Right lobe of liver (tissue), 4 donors: ENCODE data around the gene GTF2H4.

Source experiments
- POLR2A ChIP-seq: fragments of 450-650 bp; IDR thresholded peaks from one replicate; pipeline ENCODE4 v1.6.1; 2017; ENCODE audit warnings: antibody characterized with exemption, mild to moderate bottlenecking
- TF ChIP-seq, protein P1 (sequence below), 4 donors: fragments of 200-600 bp in 3 of 4; fragments of 450-650 bp in 1 of 4; IDR thresholded peaks; one replicate each; pipeline versions ENCODE4 v1.5.1 to v1.8.0; 2016 to 2022; ENCODE audit warnings: antibody characterized with exemption in 4 of 4, mild to moderate bottlenecking in 2 of 4
- donor health status: DM: no; HTN: no; CAD: no.
- donor health status: DM: no; HTN: no; CAD: no.
- donor health status: DM: no; HTN: yes; CAD: no.

DNA sequence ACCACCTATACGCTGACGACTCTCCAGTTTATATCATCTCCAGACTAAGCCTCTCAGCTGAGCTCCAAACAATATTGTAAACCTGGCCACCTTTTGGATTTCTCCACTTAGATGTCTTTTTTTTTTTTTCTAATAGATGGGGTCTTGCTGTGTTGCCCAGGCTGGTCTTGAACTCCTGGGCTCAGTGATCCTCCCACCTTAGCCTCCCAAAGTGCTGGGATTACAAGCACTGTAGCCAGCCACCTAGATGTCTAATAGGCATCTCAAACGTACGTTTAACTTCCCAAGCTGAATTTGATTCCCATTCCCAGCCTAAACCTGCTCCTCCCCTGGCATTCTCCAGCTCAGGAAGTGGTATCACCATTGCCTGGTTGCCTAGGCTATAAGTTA is 18.5 kb upstream of the GTF2H4 start:
- TF ChIP-seq, protein P1, sequence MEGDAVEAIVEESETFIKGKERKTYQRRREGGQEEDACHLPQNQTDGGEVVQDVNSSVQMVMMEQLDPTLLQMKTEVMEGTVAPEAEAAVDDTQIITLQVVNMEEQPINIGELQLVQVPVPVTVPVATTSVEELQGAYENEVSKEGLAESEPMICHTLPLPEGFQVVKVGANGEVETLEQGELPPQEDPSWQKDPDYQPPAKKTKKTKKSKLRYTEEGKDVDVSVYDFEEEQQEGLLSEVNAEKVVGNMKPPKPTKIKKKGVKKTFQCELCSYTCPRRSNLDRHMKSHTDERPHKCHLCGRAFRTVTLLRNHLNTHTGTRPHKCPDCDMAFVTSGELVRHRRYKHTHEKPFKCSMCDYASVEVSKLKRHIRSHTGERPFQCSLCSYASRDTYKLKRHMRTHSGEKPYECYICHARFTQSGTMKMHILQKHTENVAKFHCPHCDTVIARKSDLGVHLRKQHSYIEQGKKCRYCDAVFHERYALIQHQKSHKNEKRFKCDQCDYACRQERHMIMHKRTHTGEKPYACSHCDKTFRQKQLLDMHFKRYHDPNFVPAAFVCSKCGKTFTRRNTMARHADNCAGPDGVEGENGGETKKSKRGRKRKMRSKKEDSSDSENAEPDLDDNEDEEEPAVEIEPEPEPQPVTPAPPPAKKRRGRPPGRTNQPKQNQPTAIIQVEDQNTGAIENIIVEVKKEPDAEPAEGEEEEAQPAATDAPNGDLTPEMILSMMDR (IDR thresholded peaks at IDR 0.05): no peak
- TF ChIP-seq POLR2A: no peak
